GM18498 (cell line): ENCODE measurements around the gene TRIP10.

Experiments
- ATAC-seq: cut with Tn5 transposase; IDR thresholded peaks from one replicate; pipeline ENCODE4 v1.9.1; 2021; ENCODE audit warnings: mild to moderate bottlenecking, moderate library complexity; ENCODE audit not compliant: unreplicated experiment

TRIP10 gene

GRCh38 chr19:6723738-6724137 is 15.7 kb upstream of the TRIP10 start:
- no peak for ATAC-seq

GRCh38 chr19:6724631-6725492 is 14.6 kb upstream of the TRIP10 start:
- no peak for ATAC-seq

GRCh38 chr19:6725513-6726231 is 13.8 kb upstream of the TRIP10 start:
- no peak for ATAC-seq

GRCh38 chr19:6728346-6728745 is 11.1 kb upstream of the TRIP10 start:
- ATAC-seq, result no peak

- ATAC-seq, result no peak
Measured at GRCh38 chr19:6729573-6730152, 9.8 kb upstream of the TRIP10 start.

GRCh38 chr19:6730153-6730804 is 9.2 kb upstream of the TRIP10 start:
- no peak for ATAC-seq

GRCh38 chr19:6730941-6731670 is 8.4 kb upstream of the TRIP10 start:
- no peak for ATAC-seq

- ATAC-seq, result no peak
Measured at GRCh38 chr19:6731822-6732221, 7.7 kb upstream of the TRIP10 start.

- no peak for ATAC-seq
Measured at GRCh38 chr19:6732803-6733337, 6.6 kb upstream of the TRIP10 start.

- no peak for ATAC-seq
Measured at GRCh38 chr19:6733338-6734095, 6.0 kb upstream of the TRIP10 start.

GRCh38 chr19:6734096-6734696 is 5.3 kb upstream of the TRIP10 start:
- no peak for ATAC-seq

GRCh38 chr19:6735181-6735911 is 4.1 kb upstream of the TRIP10 start:
- no peak for ATAC-seq

GRCh38 chr19:6736169-6736916 is 3.1 kb upstream of the TRIP10 start:
- ATAC-seq, result no peak

GRCh38 chr19:6736917-6737283 is 2.6 kb upstream of the TRIP10 start:
- no peak for ATAC-seq

GRCh38 chr19:6737284-6737872 is 2.1 kb upstream of the TRIP10 start, which contains the start of gene GPR108:
TSS of gene GPR108 (minus strand) at chr19:6737580. CDS start at chr19:6737576, 4 bp downstream.
- ATAC-seq, result peak; percentile 67

GRCh38 chr19:6737873-6738786 is 1.4 kb upstream of the TRIP10 start:
- ATAC-seq, result peak; percentile 15
